Measurements from ENCODE around the gene NDUFS1.

NDUFS1 gene

GRCh38 chr2:206116278-206116677 is 43.0 kb downstream of the NDUFS1 start:
- Histone ChIP-seq H3K27ac (no peak overlapping the region), H3K4me3 (ENCODE audit: low read depth in 1 of 2, low read length in 1 of 2) (no peak overlapping the region), H3K4me1 (ENCODE audit: control insufficient read depth in 1 of 2, insufficient read depth in 1 of 2, low read depth in 1 of 2, low read length in 1 of 2) (no peaks in the 10 kb centered on the region), H3K9me3 (no peaks in the 10 kb centered on the region), H3K27me3 (no peaks in the 10 kb centered on the region), H3K36me3 (peaks cover 33% of the 10 kb centered on the region)
- TF ChIP-seq CTCF (IDR thresholded peaks at IDR 0.05): no peak

- peaks cover 24% of the 10 kb centered on the region for H3K36me3 ChIP-seq
- TF ChIP-seq CTCF (IDR thresholded peaks at IDR 0.05): no peak
- no peaks in the 10 kb centered on the region for H3K4me1 ChIP-seq (ENCODE audit: control insufficient read depth in 1 of 2, insufficient read depth in 1 of 2, low read depth in 1 of 2, low read length in 1 of 2)
- H3K27ac ChIP-seq: no peak overlapping the region
- H3K9me3 ChIP-seq: no peaks in the 10 kb centered on the region
- no peak overlapping the region for H3K4me3 ChIP-seq (ENCODE audit: low read depth in 1 of 2, low read length in 1 of 2)
- H3K27me3 ChIP-seq: no peaks in the 10 kb centered on the region
These were observed 44.1 kb downstream of the NDUFS1 start for GRCh38 chr2:206115026-206115578.

- TF ChIP-seq CTCF (IDR thresholded peaks at IDR 0.05): no peak
- no peak overlapping the region for H3K27ac ChIP-seq
These were observed 46.2 kb downstream of the NDUFS1 start for GRCh38 chr2:206112846-206113547.

GRCh38 chr2:206112108-206112507 is 47.1 kb downstream of the NDUFS1 start:
- Histone ChIP-seq H3K4me1 (ENCODE audit: control insufficient read depth in 1 of 2, insufficient read depth in 1 of 2, low read depth in 1 of 2, low read length in 1 of 2) (no peaks in the 10 kb centered on the region), H3K27ac (no peak overlapping the region), H3K27me3 (no peaks in the 10 kb centered on the region), H3K36me3 (peaks cover 13% of the 10 kb centered on the region), H3K4me3 (ENCODE audit: low read depth in 1 of 2, low read length in 1 of 2) (no peak overlapping the region), H3K9me3 (no peaks in the 10 kb centered on the region)
- no peak for TF ChIP-seq CTCF (IDR thresholded peaks at IDR 0.05)

More at GRCh38 chr2:206112846-206113547, 46.2 kb downstream of the NDUFS1 start:
- H3K36me3 ChIP-seq: peaks cover 18% of the 10 kb centered on the region
- H3K4me3 ChIP-seq (ENCODE audit: low read depth in 1 of 2, low read length in 1 of 2): no peak overlapping the region
- H3K27me3 ChIP-seq: no peaks in the 10 kb centered on the region
- H3K4me1 ChIP-seq (ENCODE audit: control insufficient read depth in 1 of 2, insufficient read depth in 1 of 2, low read depth in 1 of 2, low read length in 1 of 2): no peaks in the 10 kb centered on the region
- no peaks in the 10 kb centered on the region for H3K9me3 ChIP-seq

GRCh38 chr2:206108713-206109112 is 50.5 kb downstream of the NDUFS1 start:
- no peaks in the 10 kb centered on the region for H3K27me3 ChIP-seq
- no peaks in the 10 kb centered on the region for H3K9me3 ChIP-seq
- H3K36me3 ChIP-seq: no peaks in the 10 kb centered on the region
- H3K27ac ChIP-seq: no peak overlapping the region
- H3K4me1 ChIP-seq (ENCODE audit: control insufficient read depth in 1 of 2, insufficient read depth in 1 of 2, low read depth in 1 of 2, low read length in 1 of 2): no peaks in the 10 kb centered on the region
- TF ChIP-seq CTCF (IDR thresholded peaks at IDR 0.05): no peak
- H3K4me3 ChIP-seq (ENCODE audit: low read depth in 1 of 2, low read length in 1 of 2): no peak overlapping the region

All from neutrophil (primary cell).